A549 (cell line): Measurements from ENCODE around the gene BAHCC1. TPM values are rescaled to one million over a fixed set of nuclear protein-coding genes. Genes with fewer than 3 reads are reported as not detected.

Experiments
- ATAC-seq, 2 experiments: fragments of 200-7000 bp in 1 of 2; fragments of >200 bp in 1 of 2; cut with Nextera tagmentation in 1 of 2; cut with Tn5 transposase in 1 of 2; 3 replicates each; pipeline versions ENCODE4 v1.8.0 to v1.9.1; 2018 to 2020; ENCODE audit warnings: mild to moderate bottlenecking in 1 of 2, moderate library complexity in 1 of 2
- CTCF ChIA-PET: fragments of 300-600 bp; sonication (Branson Sonifier 250); formaldehyde crosslinking; extraction: SDS; loops from one replicate; lab custom pipeline; 2021; ENCODE audit warnings: antibody characterized with exemption, inconsistent platforms; lab: Yijun Ruan, JAX
- POLR2A ChIA-PET: fragments of 350-600 bp; formaldehyde crosslinking; extraction: SDS; loops from one replicate; lab custom pipeline; 2021; ENCODE audit warnings: antibody characterized with exemption, inconsistent platforms; lab: Yijun Ruan, JAX
- DNase-seq, 2 experiments: peaks; one replicate each; pipeline versions ENCODE4 v3.0.0 to v3.0.0-alpha.2; 2011 to 2016; ENCODE audit warnings: low read depth in 1 of 2, low spot score in 1 of 2
- FAIRE-seq: peaks from 2 replicates; lab custom pipeline; 2011; peaks lifted over from hg19 to GRCh38; lab: Jason Lieb, UNC
- H3K27ac ChIP-seq, 2 experiments: fragments of >200 bp; sonication (Bioruptor Twin); formaldehyde crosslinking; 3 replicates each; pipeline ENCODE4 v1.5.1; 2016 to 2017
- H3K4me1 ChIP-seq: fragments of >200 bp; sonication (Bioruptor Twin); formaldehyde crosslinking; 3 replicates; pipeline ENCODE4 v1.6.1; 2016
- H3K4me2 ChIP-seq: fragments of >200 bp; sonication (Bioruptor Twin); formaldehyde crosslinking; 3 replicates; pipeline ENCODE4 v1.6.1; 2016
- H3K4me3 ChIP-seq: fragments of >200 bp; sonication (Bioruptor Twin); formaldehyde crosslinking; 3 replicates; pipeline ENCODE4 v1.5.1; 2016
- H3K9me3 ChIP-seq: fragments of >200 bp; sonication (Bioruptor Twin); formaldehyde crosslinking; 3 replicates; pipeline ENCODE4 v1.6.1; 2016
- ATOH8 ChIP-seq: fragments of 250-450 bp; sonication (Bioruptor Pico); IDR thresholded peaks from 2 replicates; pipeline ENCODE4 v1.5.0; 2020; ENCODE audit warnings: low read depth, mild to moderate bottlenecking, moderate library complexity
- BHLHE40 ChIP-seq: IDR thresholded peaks from 2 replicates; pipeline ENCODE4 v1.6.1; 2012; ENCODE audit warnings: low read depth, low read length, inconsistent platforms
- CEBPB ChIP-seq, 2 experiments: fragments of >200 bp in 1 of 2; sonication (Bioruptor Twin) in 1 of 2; formaldehyde crosslinking in 1 of 2; IDR thresholded peaks; 2 replicates each; pipeline ENCODE4 v1.6.1; 2012 to 2016
- CHD2 ChIP-seq: fragments of 150-350 bp; IDR thresholded peaks from 2 replicates; pipeline ENCODE4 v1.6.1; 2014; ENCODE audit warnings: low read length; ENCODE audit not compliant: partially characterized antibody
- CTCF ChIP-seq: fragments of >200 bp; sonication (Bioruptor Twin); formaldehyde crosslinking; IDR thresholded peaks from 3 replicates; pipeline ENCODE4 v1.5.1; 2016
- ELK1 ChIP-seq: fragments of 150-350 bp; IDR thresholded peaks from 2 replicates; pipeline ENCODE4 v1.6.1; 2014; ENCODE audit warnings: low read depth, mild to moderate bottlenecking, low read length
- ESRRA ChIP-seq: fragments of 150-350 bp; IDR thresholded peaks from 2 replicates; pipeline ENCODE4 v1.6.1; 2014; ENCODE audit warnings: mild to moderate bottlenecking, low read length, borderline replicate concordance
- FOSB ChIP-seq: fragments of 250-450 bp; sonication (Bioruptor Pico); IDR thresholded peaks from 2 replicates; pipeline ENCODE4 v1.5.0; 2020; ENCODE audit warnings: mild to moderate bottlenecking, moderate library complexity
- HOXA7 ChIP-seq: fragments of 250-450 bp; sonication (Bioruptor Pico); IDR thresholded peaks from 2 replicates; pipeline ENCODE4 v1.5.0; 2020; ENCODE audit warnings: mild to moderate bottlenecking, moderate library complexity
- HOXB5 ChIP-seq: fragments of 250-450 bp; sonication (Bioruptor Pico); IDR thresholded peaks from 2 replicates; pipeline ENCODE4 v1.5.0; 2020; ENCODE audit warnings: mild to moderate bottlenecking, moderate library complexity
- JUN ChIP-seq, 2 experiments: fragments of >200 bp; sonication (Bioruptor Twin); formaldehyde crosslinking; IDR thresholded peaks; 2 replicates in 1 of 2; 3 replicates in 1 of 2; pipeline ENCODE4 v1.6.1; 2016 to 2017
- RAD21 ChIP-seq, 2 experiments: fragments of >200 bp in 1 of 2; sonication (Bioruptor Twin) in 1 of 2; formaldehyde crosslinking in 1 of 2; IDR thresholded peaks in 1 of 2; conservative IDR thresholded peaks in 1 of 2; 2 replicates in 1 of 2; 3 replicates in 1 of 2; pipeline ENCODE4 v1.6.1; 2012 to 2018; ENCODE audit warnings: inconsistent platforms in 1 of 2
- REST ChIP-seq: fragments of 200-600 bp; sonication (generic); IDR thresholded peaks from 2 replicates; pipeline ENCODE4 v1.6.1; 2016; ENCODE audit warnings: antibody characterized with exemption, mild to moderate bottlenecking, moderate library complexity
- RNF2 ChIP-seq: fragments of 200-600 bp; sonication (generic); IDR thresholded peaks from 2 replicates; pipeline ENCODE4 v1.6.1; 2016; ENCODE audit warnings: low read depth, mild to moderate bottlenecking, antibody characterized with exemption, moderate library complexity, borderline replicate concordance
- SMC3 ChIP-seq: fragments of >200 bp; sonication (Bioruptor Twin); formaldehyde crosslinking; IDR thresholded peaks from 3 replicates; pipeline ENCODE4 v1.6.1; 2018; ENCODE audit warnings: inconsistent platforms
- TP53 ChIP-seq: fragments of 250-450 bp; sonication (Bioruptor Pico); IDR thresholded peaks from 2 replicates; pipeline ENCODE4 v1.5.0; 2021; ENCODE audit warnings: mild to moderate bottlenecking, moderate library complexity
- ZFP36 ChIP-seq: fragments of 450-650 bp; IDR thresholded peaks from 2 replicates; pipeline ENCODE4 v1.6.1; 2014; ENCODE audit warnings: borderline replicate concordance; ENCODE audit not compliant: partially characterized antibody
- WGBS: methylation state at CpG from one replicate; pipeline ENCODE4 v1.1.6; 2017; ENCODE audit errors: missing lambda C conversion rate; 5-methylcytosine and 5-hydroxymethylcytosine counted together
- polyA plus RNA-seq, 4 experiments: library from polyadenylated mRNA; depleted of rRNA in 3 of 4; stranded (reverse); fragments of >200 nt; fragmentation: RNase III in 1 of 4; extraction: RNeasy Plus Mini Kit Qiagen cat#74134 plus additional on column Dnase treatment in 1 of 4; gene quantifications; 2 replicates in 3 of 4; 3 replicates in 1 of 4; pipeline ENCODE4 v1.2.3, GENCODE V29; 2011 to 2017

The BAHCC1 gene
- polyA plus RNA-seq, 2 of the 4 experiments (the other 2 are of a cell fraction): 2.6 to 5.8 TPM

DNA sequence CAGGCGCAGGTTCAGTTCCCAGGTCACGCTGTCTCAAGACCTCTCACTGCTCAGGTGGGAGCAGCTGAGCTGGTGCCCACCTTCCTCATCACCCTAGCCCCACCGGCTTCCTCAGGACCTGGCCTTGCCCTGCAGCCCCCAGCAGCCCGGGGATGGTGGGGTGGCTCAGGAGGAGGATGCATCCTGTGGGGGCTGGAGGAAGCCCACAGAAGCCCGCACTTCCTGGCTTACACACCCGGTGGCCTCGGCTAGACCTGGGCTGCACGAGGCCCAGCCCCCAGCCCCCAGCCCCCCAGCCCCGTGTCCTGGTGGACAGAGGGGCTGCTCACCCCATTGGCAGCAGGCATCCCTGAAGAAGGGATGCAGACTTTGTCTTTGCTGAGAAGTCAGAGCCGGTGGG is 43.4 kb downstream of the BAHCC1 start:
- no peaks in the 10 kb centered on the region for H3K9me3 ChIP-seq
- H3K4me3 ChIP-seq: no peak overlapping the region
- no peak overlapping the region for H3K4me2 ChIP-seq
- CTCF ChIA-PET: interaction anchor here (0.5 to 6.5 kb wide), 7 partner anchors 10 to 130 kb away, joined by 3 to 42 read pairs (median 4); no protein-coding TSS in a partner anchor
- WGBS: 77% methylated on average over 9 of the region's 10 CpGs
- DNase-seq (no peak), FAIRE-seq (no peak)
- H3K27ac ChIP-seq: no peak overlapping the region
- H3K4me1 ChIP-seq: peaks cover 18% of the 10 kb centered on the region
- TF ChIP-seq FOSB (CRISPR knock-in tag): no peak
- TF ChIP-seq, all 56 proteins: peak for 0
- POLR2A ChIA-PET: no interaction called here
- no peak for ATAC-seq

DNA sequence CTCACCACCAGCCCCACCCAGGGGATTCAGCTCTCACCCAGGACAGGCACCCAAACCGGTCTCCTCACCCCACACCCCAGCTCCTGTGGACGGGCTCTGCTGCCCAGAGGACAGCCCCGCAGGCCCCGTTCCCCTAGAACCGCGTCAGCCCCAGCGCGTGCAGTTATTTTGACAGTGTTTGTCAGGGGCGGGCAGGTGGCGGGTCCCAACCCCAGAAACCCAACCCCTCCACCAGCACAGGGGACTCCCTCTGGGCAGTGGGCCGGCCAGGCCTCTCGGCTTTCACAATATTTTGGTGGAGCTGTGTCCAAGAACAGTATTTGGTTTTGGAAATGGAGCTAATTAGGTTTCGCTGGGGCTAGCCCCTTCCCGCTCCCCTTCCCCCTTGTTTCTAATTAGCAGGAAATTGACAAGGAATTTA is 44.8 kb downstream of the BAHCC1 start:
- FAIRE-seq (no peak), DNase-seq (no peak), ATAC-seq (no peak)
- no peak overlapping the region for H3K4me3 ChIP-seq
- 82% methylated on average over 14 of the region's 14 CpGs for WGBS
- TF ChIP-seq BHLHE40 (no peak), ELK1 (no peak), TP53 (no peak), ATOH8 (CRISPR knock-in tag) (no peak), REST (no peak), ZFP36 (no peak), RAD21 (conservative IDR thresholded peaks at IDR 0.05 in 1 of 2, IDR thresholded peaks at IDR 0.05 in 1 of 2) (no peak), CHD2 (no peak), RNF2 (no peak), ESRRA (no peak), HOXA7 (CRISPR knock-in tag) (no peak), CEBPB (IDR thresholded peaks at IDR 0.05) (no peak)
- no peaks in the 10 kb centered on the region for H3K9me3 ChIP-seq
- H3K4me2 ChIP-seq: no peak overlapping the region
- H3K27ac ChIP-seq: no peak overlapping the region; a peak in 1 of 6 replicates
- ChIA-PET POLR2A (interaction anchor here (1.1 kb wide), 2 partner anchors 21 to 45 kb away, joined by 3 to 5 read pairs; partner anchors contain the start of gene BAHCC1), CTCF (interaction anchor here (0.8 to 6.5 kb wide), 43 partner anchors 9 to 210 kb away, joined by 3 to 42 read pairs (median 6); partner anchors contain the start of gene BAHCC1)
- H3K4me1 ChIP-seq: peaks cover 4% of the 10 kb centered on the region; the same call in 2 of the 3 replicates

DNA sequence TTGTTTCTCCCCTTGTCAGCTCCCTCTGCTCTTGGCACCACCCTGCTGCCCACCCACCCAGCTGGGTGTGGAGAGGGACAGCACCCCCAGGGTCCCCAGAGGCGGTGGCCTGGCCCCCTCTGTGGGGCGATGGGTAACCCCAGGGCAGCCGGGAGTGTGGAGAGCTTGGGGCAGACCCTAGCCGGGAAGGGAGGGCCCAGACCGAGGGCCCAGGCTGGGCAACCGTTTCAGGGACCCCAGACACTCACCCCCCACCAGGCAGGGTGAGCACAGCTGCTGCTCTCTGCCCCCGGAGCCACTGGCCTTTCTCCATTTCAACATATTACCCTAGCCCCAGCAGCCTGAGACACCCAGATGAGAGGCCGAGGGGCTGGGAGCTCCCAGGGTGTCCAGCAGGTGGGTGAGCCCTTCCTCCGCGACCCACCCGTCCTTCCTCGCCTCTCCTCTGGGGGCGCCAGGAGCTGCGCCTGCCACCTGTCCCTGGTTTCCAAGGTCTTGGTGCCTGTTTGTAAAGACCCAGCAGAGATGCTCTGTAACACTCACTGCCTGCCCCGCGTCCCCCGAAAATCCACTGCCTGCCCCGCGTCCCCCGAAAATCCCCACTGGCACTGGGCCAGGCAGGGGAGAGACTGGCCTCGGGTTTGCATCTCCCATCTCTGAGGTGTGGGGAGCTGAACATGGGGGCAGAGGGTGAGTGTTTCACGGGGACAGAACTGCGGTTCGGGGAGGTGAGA is 45.4 kb downstream of the BAHCC1 start:
- H3K4me2 ChIP-seq: no peak overlapping the region
- ChIA-PET POLR2A (interaction anchor here (1.1 kb wide), 2 partner anchors 22 to 46 kb away, joined by 3 to 5 read pairs; partner anchors contain the start of gene BAHCC1), CTCF (interaction anchor here (0.7 to 6.5 kb wide), 52 partner anchors 8 to 409 kb away, joined by 3 to 42 read pairs (median 6); partner anchors contain the start of gene BAHCC1)
- H3K9me3 ChIP-seq: no peaks in the 10 kb centered on the region
- TF ChIP-seq CTCF (peak; percentile 60), SMC3 (peak; percentile 47), JUN (IDR thresholded peaks at IDR 0.05) (no peak), RAD21 (conservative IDR thresholded peaks at IDR 0.05 in 1 of 2, IDR thresholded peaks at IDR 0.05 in 1 of 2) (peak; percentile 56 to 69; a peak in 4 of 5 replicates), HOXB5 (CRISPR knock-in tag) (no peak)
- DNase-seq (peak; percentile 63 to 87), FAIRE-seq (peak; percentile 51), ATAC-seq (peak; percentile 49 to 83; a peak in 5 of 6 replicates)
- 40% methylated on average over 20 of the region's 24 CpGs for WGBS
- H3K4me1 ChIP-seq: 0 out of 3 replicates have a peak, but pooled peaks cover 4% of the 10 kb centered on the region
- no peak overlapping the region for H3K4me3 ChIP-seq
- peak overlapping the region in 1 of 2 experiments; percentile 20; a peak in 1 of 6 replicates for H3K27ac ChIP-seq
